ENCODE measurements around the gene EPM2A. TPM values are rescaled to one million over a fixed set of nuclear protein-coding genes. Genes with fewer than 3 reads are reported as not detected.

EPM2A gene
- polyA plus RNA-seq, 1 donor (not counting 4 experiments of a cell fraction or from before 2014, with no cell fraction given) = 2.4 TPM

DNA sequence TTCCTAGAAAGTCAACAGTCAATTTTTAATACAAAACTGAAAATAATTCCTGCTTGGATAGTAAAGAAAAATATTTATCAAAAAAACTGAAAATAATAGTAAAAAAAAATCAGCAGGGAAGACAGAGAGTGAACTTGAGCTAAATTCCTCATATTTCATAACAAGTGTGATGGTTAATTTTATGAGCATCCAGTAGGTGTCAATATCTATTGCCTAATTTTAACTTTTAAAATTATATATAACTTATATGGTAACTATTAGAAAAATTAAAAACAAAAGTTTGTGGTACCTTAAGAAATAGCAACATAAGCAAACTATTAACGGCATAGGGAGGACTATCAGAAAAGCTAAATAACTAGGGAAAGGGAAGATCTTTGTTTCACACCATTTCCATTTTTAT is 2.1 kb downstream of the EPM2A start:
- Histone ChIP-seq H3K4me1 (ENCODE audit: control insufficient read depth, extremely low read depth, insufficient read depth, low read length) (peaks cover 8% of the 10 kb centered on the region), H2AFZ (ENCODE audit: control insufficient read depth, low read length) (no peak overlapping the region), H3K36me3 (ENCODE audit: control insufficient read depth in 2 of 2, extremely low read depth in 1 of 2, insufficient read depth in 2 of 2, low read length in 2 of 2) (no peaks in the 10 kb centered on the region), H3K4me2 (ENCODE audit: control insufficient read depth, extremely low read depth, insufficient read depth, low read depth, low read length) (no peak overlapping the region), H3K27ac (ENCODE audit: control insufficient read depth, insufficient read depth, low read length) (no peak overlapping the region), H3K4me3 (ENCODE audit: control insufficient read depth in 2 of 3, extremely low read depth in 1 of 3, insufficient read depth in 2 of 3, low read depth in 1 of 3, low read length in 3 of 3) (no peak overlapping the region), H3K9ac (ENCODE audit: control insufficient read depth, extremely low read depth, insufficient read depth, low read length) (no peak overlapping the region), H4K20me1 (ENCODE audit: control insufficient read depth, extremely low read depth, insufficient read depth, low read length) (no peaks in the 10 kb centered on the region), H3K79me2 (ENCODE audit: control insufficient read depth, insufficient read depth, low read length) (no peaks in the 10 kb centered on the region), H3K9me3 (ENCODE audit: control insufficient read depth, low read depth, low read length) (no peaks in the 10 kb centered on the region), H3K27me3 (ENCODE audit: control insufficient read depth, extremely low read depth, insufficient read depth, low read length) (no peaks in the 10 kb centered on the region), H3K9me1 (ENCODE audit: control insufficient read depth, extremely low read depth, insufficient read depth, low read length) (no peaks in the 10 kb centered on the region)
- dilution Hi-C loops (cut with MboI; ENCODE audit: extremely low pct_ligation_motif_present, low sequenced_read_pairs) = no loop called here
- FAIRE-seq (no peak), DNase-seq (ENCODE audit: low read depth, low spot score) (no peak)
- TF ChIP-seq EZH2 (IDR thresholded peaks at IDR 0.05; ENCODE audit: low read length) = no peak
- TF ChIP-seq CTCF (optimal IDR thresholded peaks at IDR 0.05 in 1 of 3, IDR thresholded peaks at IDR 0.05 in 1 of 3, conservative IDR thresholded peaks at IDR 0.05 in 1 of 3; ENCODE audit: extremely low read depth in 1 of 3, insufficient read depth in 2 of 3, low read length in 3 of 3) = no peak

GRCh38 chr6:145731447-145731846 is 3.9 kb downstream of the EPM2A start:
- no peak overlapping the region for H3K27ac ChIP-seq (ENCODE audit: control insufficient read depth, insufficient read depth, low read length)
- no peaks in the 10 kb centered on the region for H3K9me1 ChIP-seq (ENCODE audit: control insufficient read depth, extremely low read depth, insufficient read depth, low read length)
- FAIRE-seq (no peak), DNase-seq (ENCODE audit: low read depth, low spot score) (no peak)
- H3K4me2 ChIP-seq (ENCODE audit: control insufficient read depth, extremely low read depth, insufficient read depth, low read depth, low read length) = no peak overlapping the region
- H3K79me2 ChIP-seq (ENCODE audit: control insufficient read depth, insufficient read depth, low read length) = no peaks in the 10 kb centered on the region
- no peak overlapping the region for H3K4me3 ChIP-seq (ENCODE audit: control insufficient read depth in 2 of 3, extremely low read depth in 1 of 3, insufficient read depth in 2 of 3, low read depth in 1 of 3, low read length in 3 of 3)
- H2AFZ ChIP-seq (ENCODE audit: control insufficient read depth, low read length) = no peak overlapping the region
- H3K9me3 ChIP-seq (ENCODE audit: control insufficient read depth, low read depth, low read length) = no peaks in the 10 kb centered on the region
- dilution Hi-C loops (cut with MboI; ENCODE audit: extremely low pct_ligation_motif_present, low sequenced_read_pairs) = no loop called here
- no peak for TF ChIP-seq CTCF (optimal IDR thresholded peaks at IDR 0.05 in 1 of 3, IDR thresholded peaks at IDR 0.05 in 1 of 3, conservative IDR thresholded peaks at IDR 0.05 in 1 of 3; ENCODE audit: extremely low read depth in 1 of 3, insufficient read depth in 2 of 3, low read length in 3 of 3)
- TF ChIP-seq EZH2 (IDR thresholded peaks at IDR 0.05; ENCODE audit: low read length) = no peak
- no peaks in the 10 kb centered on the region for H3K27me3 ChIP-seq (ENCODE audit: control insufficient read depth, extremely low read depth, insufficient read depth, low read length)
- no peaks in the 10 kb centered on the region for H3K36me3 ChIP-seq (ENCODE audit: control insufficient read depth in 2 of 2, extremely low read depth in 1 of 2, insufficient read depth in 2 of 2, low read length in 2 of 2)
- no peak overlapping the region for H3K9ac ChIP-seq (ENCODE audit: control insufficient read depth, extremely low read depth, insufficient read depth, low read length)
- H4K20me1 ChIP-seq (ENCODE audit: control insufficient read depth, extremely low read depth, insufficient read depth, low read length) = no peaks in the 10 kb centered on the region
- peaks cover 8% of the 10 kb centered on the region for H3K4me1 ChIP-seq (ENCODE audit: control insufficient read depth, extremely low read depth, insufficient read depth, low read length)

Data from keratinocyte (primary cell).